DND-41 (cell line): ENCODE results near the gene CYB5A.

Experiments used
- ATAC-seq: fragments of 200-7000 bp; cut with Tn5 transposase; 3 replicates; pipeline ENCODE4 v1.9.1; 2021; ENCODE audit warnings: low read depth; ENCODE audit not compliant: insufficient read depth
- DNase-seq: peaks from one replicate; pipeline ENCODE4 v3.0.0-alpha.2; 2020
- H2AFZ ChIP-seq: 2 replicates; pipeline ENCODE4 v1.6.0; 2012; ENCODE audit warnings: low read depth, low read length
- H3K27ac ChIP-seq: 2 replicates; pipeline ENCODE4 v1.5.1; 2012; ENCODE audit warnings: low read length, inconsistent platforms
- H3K27me3 ChIP-seq: fragments of 200-600 bp; sonication (generic); 2 replicates; pipeline ENCODE4 v1.6.0; 2012; ENCODE audit warnings: low read length, mild to moderate bottlenecking, inconsistent platforms; ENCODE audit not compliant: insufficient read depth, poor library complexity
- H3K36me3 ChIP-seq: 2 replicates; pipeline ENCODE4 v1.5.1; 2012; ENCODE audit warnings: low read length, inconsistent platforms; ENCODE audit not compliant: insufficient read depth
- H3K4me1 ChIP-seq: 2 replicates; pipeline ENCODE4 v1.5.1; 2012; ENCODE audit warnings: mild to moderate bottlenecking, low read length; ENCODE audit not compliant: insufficient read depth
- H3K4me2 ChIP-seq: 2 replicates; pipeline ENCODE4 v1.6.0; 2012; ENCODE audit warnings: mild to moderate bottlenecking, moderate library complexity, low read length, inconsistent platforms; ENCODE audit not compliant: insufficient read depth
- H3K4me3 ChIP-seq, 2 experiments: fragments of 200-600 bp in 1 of 2; shearing (Covaris generic) in 1 of 2; 2 replicates each; pipeline ENCODE4 v1.5.1; 2012 to 2016; ENCODE audit warnings: inconsistent platforms in 2 of 2, low read length in 2 of 2, mild to moderate bottlenecking in 2 of 2, low read depth in 1 of 2, moderate library complexity in 1 of 2
- H3K79me2 ChIP-seq: 2 replicates; pipeline ENCODE4 v1.6.0; 2012; ENCODE audit warnings: low read length, inconsistent platforms; ENCODE audit not compliant: insufficient read depth
- H3K9ac ChIP-seq: 2 replicates; pipeline ENCODE4 v1.6.0; 2012; ENCODE audit warnings: low read depth, mild to moderate bottlenecking, inconsistent platforms, low read length, moderate library complexity
- H3K9me3 ChIP-seq: 2 replicates; pipeline ENCODE4 v1.5.1; 2012; ENCODE audit warnings: low read length, moderate library complexity, mild to moderate bottlenecking, inconsistent platforms; ENCODE audit not compliant: insufficient read depth, severe bottlenecking
- H4K20me1 ChIP-seq: 2 replicates; pipeline ENCODE4 v1.6.0; 2012; ENCODE audit warnings: low read length; ENCODE audit not compliant: insufficient read depth
- CTCF ChIP-seq: IDR thresholded peaks from 2 replicates; pipeline ENCODE4 v1.5.1; 2012; ENCODE audit warnings: borderline replicate concordance, low read length, moderate library complexity, mild to moderate bottlenecking; ENCODE audit not compliant: poor library complexity, severe bottlenecking; ENCODE audit errors: extremely low read depth
- EZH2 ChIP-seq: IDR thresholded peaks from 3 replicates; pipeline ENCODE4 v1.6.1; 2012; ENCODE audit warnings: borderline replicate concordance, low read depth, mild to moderate bottlenecking, moderate library complexity, low read length, inconsistent platforms; ENCODE audit not compliant: severe bottlenecking

CYB5A gene

DNA sequence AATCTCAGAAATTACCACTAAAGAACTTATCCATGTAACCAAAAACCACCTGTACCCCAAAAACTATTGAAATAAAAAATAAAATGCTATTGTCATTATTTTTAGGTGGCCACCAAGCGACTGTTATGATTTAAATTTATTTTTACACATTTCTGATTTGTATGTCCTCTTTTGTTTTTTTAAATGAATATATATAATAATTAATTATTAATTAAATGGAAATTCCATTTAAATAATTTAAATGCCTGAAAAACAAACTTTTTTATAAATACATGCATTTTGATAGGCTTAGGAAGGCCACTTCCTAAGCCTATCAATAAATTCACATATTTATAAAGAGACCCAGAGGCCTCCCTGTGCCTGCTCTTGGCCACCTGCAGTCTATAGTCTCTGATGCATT lies 52.2 kb downstream of the CYB5A start:
- no peak overlapping the region for H2AFZ ChIP-seq
- DNase-seq (no peak), ATAC-seq (no peak)
- no peaks in the 10 kb centered on the region for H3K79me2 ChIP-seq
- no peak overlapping the region for H3K4me2 ChIP-seq
- peaks cover 11% of the 10 kb centered on the region for H3K27me3 ChIP-seq
- H4K20me1 ChIP-seq = no peaks in the 10 kb centered on the region
- H3K4me1 ChIP-seq = no peaks in the 10 kb centered on the region
- H3K9me3 ChIP-seq = no peaks in the 10 kb centered on the region
- no peaks in the 10 kb centered on the region for H3K36me3 ChIP-seq
- H3K4me3 ChIP-seq = no peak overlapping the region
- H3K27ac ChIP-seq = no peak overlapping the region
- H3K9ac ChIP-seq = no peak overlapping the region
- no peak for TF ChIP-seq CTCF
- no peak for TF ChIP-seq EZH2

- Histone ChIP-seq H4K20me1 (no peaks in the 10 kb centered on the region), H3K4me2 (no peak overlapping the region), H3K9ac (no peak overlapping the region), H3K4me1 (no peaks in the 10 kb centered on the region), H3K79me2 (no peaks in the 10 kb centered on the region), H3K36me3 (no peaks in the 10 kb centered on the region), H3K9me3 (no peaks in the 10 kb centered on the region), H3K4me3 (no peak overlapping the region), H3K27ac (no peak overlapping the region), H2AFZ (no peak overlapping the region), H3K27me3 (peaks cover 2% of the 10 kb centered on the region)
- TF ChIP-seq CTCF (no peak), EZH2 (no peak)
- DNase-seq = no peak
- no peak for ATAC-seq
Measured at GRCh38 chr18:74234326-74235171, 57.2 kb downstream of the CYB5A start.

GRCh38 chr18:74233933-74234325 lies 57.8 kb downstream of the CYB5A start:
- H3K4me2 ChIP-seq = no peak overlapping the region
- H3K79me2 ChIP-seq = no peaks in the 10 kb centered on the region
- ATAC-seq (no peak), DNase-seq (no peak)
- H3K4me3 ChIP-seq = no peak overlapping the region
- H3K9me3 ChIP-seq = no peaks in the 10 kb centered on the region
- no peak overlapping the region for H2AFZ ChIP-seq
- no peak overlapping the region for H3K9ac ChIP-seq
- H3K4me1 ChIP-seq = no peaks in the 10 kb centered on the region
- H3K36me3 ChIP-seq = no peaks in the 10 kb centered on the region
- no peak for TF ChIP-seq CTCF
- no peak for TF ChIP-seq EZH2
- H3K27ac ChIP-seq = no peak overlapping the region
- H4K20me1 ChIP-seq = no peaks in the 10 kb centered on the region
- H3K27me3 ChIP-seq = peaks cover 2% of the 10 kb centered on the region
